H1 (cell line): ENCODE measurements around the gene COMT. TPM values are rescaled to one million over a fixed set of nuclear protein-coding genes. Genes with fewer than 3 reads are reported as not detected.

ENCODE experiments used
- CBX5 ChIP-seq: fragments of 300-800, 300-1000 bp; sonication (generic); IDR thresholded peaks from 2 replicates; pipeline ENCODE4 v1.7.1; 2016; ENCODE audit warnings: antibody characterized with exemption, low read length, low read depth
- CHD1 ChIP-seq: IDR thresholded peaks from 2 replicates; pipeline ENCODE4 v1.6.1; 2012; ENCODE audit warnings: low read depth, low read length, improper control_type of control experiment
- EZH2 ChIP-seq: fragments of 200-600 bp; sonication (generic); IDR thresholded peaks from 2 replicates; pipeline ENCODE4 v1.7.1; 2012; ENCODE audit warnings: low read depth, mild to moderate bottlenecking, moderate library complexity, low read length, inconsistent platforms; ENCODE audit not compliant: severe bottlenecking
- RNF2 ChIP-seq: fragments of 200-900, 300-1000 bp; sonication (generic); IDR thresholded peaks from 2 replicates; pipeline ENCODE4 v1.7.1; 2016; ENCODE audit warnings: borderline replicate concordance, low read depth, mild to moderate bottlenecking, antibody characterized with exemption, low read length; ENCODE audit not compliant: poor library complexity, severe bottlenecking; ENCODE audit errors: missing control alignments
- SIN3A ChIP-seq, 2 experiments: IDR thresholded peaks in 1 of 2; conservative IDR thresholded peaks in 1 of 2; 2 replicates each; pipeline ENCODE4 v1.6.1; 2011 to 2012; ENCODE audit warnings: low read length in 2 of 2, improper control_type of control experiment in 1 of 2, low read depth in 1 of 2, mild to moderate bottlenecking in 1 of 2
- SIX5 ChIP-seq: IDR thresholded peaks from 2 replicates; pipeline ENCODE4 v1.6.1; 2011; ENCODE audit warnings: mild to moderate bottlenecking, low read depth, low read length
- SRF ChIP-seq: IDR thresholded peaks from 2 replicates; pipeline ENCODE4 v1.6.1; 2011; ENCODE audit warnings: mild to moderate bottlenecking, low read depth, low read length, moderate library complexity
- polyA plus RNA-seq, 7 experiments: library from polyadenylated mRNA; depleted of rRNA in 3 of 7; stranded (reverse) in 5 of 7; unstranded in 2 of 7; fragments of >200 nt in 5 of 7; fragments of 200-250 nt in 2 of 7; gene quantifications; 1 replicate in 5 of 7; 2 replicates in 1 of 7; 4 replicates in 1 of 7; pipeline versions ENCODE4 v1.2.1 to v1.2.3, GENCODE V29; 2011 to 2013; ENCODE audit warnings: missing spikeins in 2 of 7, mixed read lengths in 2 of 7
- total RNA-seq: library from RNA; stranded (reverse); fragmentation: NEBNext Ultra II Directional; extraction: Animal tissue kit (Norgen Biotek cat#: 25700); gene quantifications from 2 replicates; pipeline ENCODE4 v1.2.1, GENCODE V29; 2021

The COMT gene
- total and polyA plus RNA-seq, 2 of the 8 experiments (the other 6 are each of a cell fraction or from before 2014, with no cell fraction given), result 15.2 to 33.7 TPM

- TF ChIP-seq CHD1, result no peak
- no peak for TF ChIP-seq RNF2
- TF ChIP-seq CBX5, result no peak
- TF ChIP-seq EZH2, result no peak
- TF ChIP-seq SIX5, result no peak
- no peak for TF ChIP-seq SRF
- no peak for TF ChIP-seq SIN3A (conservative IDR thresholded peaks at IDR 0.05 in 1 of 2, IDR thresholded peaks at IDR 0.05 in 1 of 2; ENCODE audit: low read depth in 1 of 2, low read length in 2 of 2)
These were observed 71.3 kb downstream of the COMT start (continued) for GRCh38 chr22:20012741-20013331.
